Testis (tissue), 2 donors: ENCODE measurements around the gene DIO2.

Experiments
- CTCF ChIP-seq, 3 experiments: fragments of 450-650 bp in 2 of 3; fragments of 200-600 bp in 1 of 3; sonication (generic) in 1 of 3; IDR thresholded peaks; one replicate each; pipeline ENCODE4 v1.5.1; 2016 to 2019; ENCODE audit warnings: antibody characterized with exemption in 3 of 3, mild to moderate bottlenecking in 2 of 3, moderate library complexity in 1 of 3
- POLR2A ChIP-seq: fragments of 450-650 bp; IDR thresholded peaks from one replicate; pipeline ENCODE4 v1.6.1; 2017; ENCODE audit warnings: antibody characterized with exemption, mild to moderate bottlenecking, moderate library complexity

GRCh38 chr14:80213602-80214001 is 2.3 kb upstream of the DIO2 start:
- TF ChIP-seq CTCF (IDR thresholded peaks at IDR 0.05) (peak in 2 of 3 experiments; percentile 30 to 44), POLR2A (no peak)
